ENCODE data around the gene CRKL. TPM values are rescaled to one million over a fixed set of nuclear protein-coding genes. Genes with fewer than 3 reads are reported as not detected.
A peak's percentile ranks its signal among the peaks of the same experiment; 100 is the strongest.

CRKL gene
- polyA plus RNA-seq, 1 of the 3 experiments (the other 2 are of a cell fraction): 9.6 TPM

GRCh38 chr22:21001601-21002325, 84.6 kb downstream of the CRKL start, which contains the start of gene THAP7 (continued):
- TF ChIP-seq, protein P1, sequence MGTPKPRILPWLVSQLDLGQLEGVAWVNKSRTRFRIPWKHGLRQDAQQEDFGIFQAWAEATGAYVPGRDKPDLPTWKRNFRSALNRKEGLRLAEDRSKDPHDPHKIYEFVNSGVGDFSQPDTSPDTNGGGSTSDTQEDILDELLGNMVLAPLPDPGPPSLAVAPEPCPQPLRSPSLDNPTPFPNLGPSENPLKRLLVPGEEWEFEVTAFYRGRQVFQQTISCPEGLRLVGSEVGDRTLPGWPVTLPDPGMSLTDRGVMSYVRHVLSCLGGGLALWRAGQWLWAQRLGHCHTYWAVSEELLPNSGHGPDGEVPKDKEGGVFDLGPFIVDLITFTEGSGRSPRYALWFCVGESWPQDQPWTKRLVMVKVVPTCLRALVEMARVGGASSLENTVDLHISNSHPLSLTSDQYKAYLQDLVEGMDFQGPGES (IDR thresholded peaks at IDR 0.05; ENCODE audit: low read depth, low read length): no peak
- TF ChIP-seq USF1 (IDR thresholded peaks at IDR 0.05; ENCODE audit: borderline replicate concordance, low read depth) (peak; percentile 53; the same call in 1 of the 2 replicates), NFIC (IDR thresholded peaks at IDR 0.05; ENCODE audit: borderline replicate concordance) (no peak), SMC3 (IDR thresholded peaks at IDR 0.05; ENCODE audit: low read depth, low read length) (no peak), NRF1 (IDR thresholded peaks at IDR 0.05; ENCODE audit: low read depth, low read length) (peak; percentile 99), ZBTB33 (IDR thresholded peaks at IDR 0.05; ENCODE audit: borderline replicate concordance, low read depth) (peak; percentile 98), MEF2A (IDR thresholded peaks at IDR 0.05; ENCODE audit: borderline replicate concordance, low read depth) (no peak), CHD2 (IDR thresholded peaks at IDR 0.05; ENCODE audit: low read length, partially characterized antibody) (peak; percentile 98), RFX5 (IDR thresholded peaks at IDR 0.05; ENCODE audit: low read length) (no peak), POLR2AphosphoS5 (IDR thresholded peaks at IDR 0.05; ENCODE audit: low read depth, low read length) (peak; percentile 90), FOXM1 (IDR thresholded peaks at IDR 0.05; ENCODE audit: low read depth) (no peak), RXRA (IDR thresholded peaks at IDR 0.05; ENCODE audit: borderline replicate concordance, low read depth) (no peak), TCF12 (IDR thresholded peaks at IDR 0.05) (no peak), TAF1 (IDR thresholded peaks at IDR 0.05; ENCODE audit: borderline replicate concordance, low read depth, low read length) (peak; percentile 94), GABPA (IDR thresholded peaks at IDR 0.05; ENCODE audit: low read depth) (peak; percentile 83), FOXJ3 (CRISPR knock-in tag; IDR thresholded peaks at IDR 0.05) (no peak)
- TF ChIP-seq, protein P2, sequence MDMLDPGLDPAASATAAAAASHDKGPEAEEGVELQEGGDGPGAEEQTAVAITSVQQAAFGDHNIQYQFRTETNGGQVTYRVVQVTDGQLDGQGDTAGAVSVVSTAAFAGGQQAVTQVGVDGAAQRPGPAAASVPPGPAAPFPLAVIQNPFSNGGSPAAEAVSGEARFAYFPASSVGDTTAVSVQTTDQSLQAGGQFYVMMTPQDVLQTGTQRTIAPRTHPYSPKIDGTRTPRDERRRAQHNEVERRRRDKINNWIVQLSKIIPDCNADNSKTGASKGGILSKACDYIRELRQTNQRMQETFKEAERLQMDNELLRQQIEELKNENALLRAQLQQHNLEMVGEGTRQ (IDR thresholded peaks at IDR 0.05; ENCODE audit: borderline replicate concordance, low read depth, low read length): no peak
- TF ChIP-seq, protein P3, sequence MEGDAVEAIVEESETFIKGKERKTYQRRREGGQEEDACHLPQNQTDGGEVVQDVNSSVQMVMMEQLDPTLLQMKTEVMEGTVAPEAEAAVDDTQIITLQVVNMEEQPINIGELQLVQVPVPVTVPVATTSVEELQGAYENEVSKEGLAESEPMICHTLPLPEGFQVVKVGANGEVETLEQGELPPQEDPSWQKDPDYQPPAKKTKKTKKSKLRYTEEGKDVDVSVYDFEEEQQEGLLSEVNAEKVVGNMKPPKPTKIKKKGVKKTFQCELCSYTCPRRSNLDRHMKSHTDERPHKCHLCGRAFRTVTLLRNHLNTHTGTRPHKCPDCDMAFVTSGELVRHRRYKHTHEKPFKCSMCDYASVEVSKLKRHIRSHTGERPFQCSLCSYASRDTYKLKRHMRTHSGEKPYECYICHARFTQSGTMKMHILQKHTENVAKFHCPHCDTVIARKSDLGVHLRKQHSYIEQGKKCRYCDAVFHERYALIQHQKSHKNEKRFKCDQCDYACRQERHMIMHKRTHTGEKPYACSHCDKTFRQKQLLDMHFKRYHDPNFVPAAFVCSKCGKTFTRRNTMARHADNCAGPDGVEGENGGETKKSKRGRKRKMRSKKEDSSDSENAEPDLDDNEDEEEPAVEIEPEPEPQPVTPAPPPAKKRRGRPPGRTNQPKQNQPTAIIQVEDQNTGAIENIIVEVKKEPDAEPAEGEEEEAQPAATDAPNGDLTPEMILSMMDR (IDR thresholded peaks at IDR 0.05): no peak
- TF ChIP-seq, protein P4, sequence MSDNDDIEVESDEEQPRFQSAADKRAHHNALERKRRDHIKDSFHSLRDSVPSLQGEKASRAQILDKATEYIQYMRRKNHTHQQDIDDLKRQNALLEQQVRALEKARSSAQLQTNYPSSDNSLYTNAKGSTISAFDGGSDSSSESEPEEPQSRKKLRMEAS (IDR thresholded peaks at IDR 0.05; ENCODE audit: low read depth): peak; percentile 84

Other genes starting within 250 kb of the CRKL start
- 0.05 TPM in 1 of 2 replicates, not detected in the other for gene SERPIND1, start 143.3 kb upstream of the CRKL start, polyA plus RNA-seq (2012; rRNA removed)
- gene PI4KA, start 58.6 kb upstream of the CRKL start, polyA plus RNA-seq (2012; rRNA removed): 26.3 and 30.0 TPM in 2 replicates
- 35.7 and 37.3 TPM in 2 replicates for gene SNAP29, start 58.4 kb upstream of the CRKL start, polyA plus RNA-seq (2012; rRNA removed)
- 1.3 and 1.7 TPM in 2 replicates for gene AIFM3, start 49.8 kb downstream of the CRKL start, polyA plus RNA-seq (2012; rRNA removed)
- gene LZTR1, start 64.9 kb downstream of the CRKL start, polyA plus RNA-seq (2012; rRNA removed): 37.7 and 41.5 TPM in 2 replicates
- gene THAP7, start 84.7 kb downstream of the CRKL start, polyA plus RNA-seq (2012; rRNA removed): 26.3 and 32.0 TPM in 2 replicates
- gene P2RX6, start 97.8 kb downstream of the CRKL start, polyA plus RNA-seq (2012; rRNA removed): 7.1 and 12.9 TPM in 2 replicates
- gene SLC7A4, start 115.2 kb downstream of the CRKL start, polyA plus RNA-seq (2012; rRNA removed): 0.02 TPM in 1 of 2 replicates, not detected in the other
- 0.02 and 0.03 TPM in 2 replicates for gene LRRC74B, start 128.5 kb downstream of the CRKL start, polyA plus RNA-seq (2012; rRNA removed)